ENCODE results near the gene RAB6B.

The RAB6B gene

DNA sequence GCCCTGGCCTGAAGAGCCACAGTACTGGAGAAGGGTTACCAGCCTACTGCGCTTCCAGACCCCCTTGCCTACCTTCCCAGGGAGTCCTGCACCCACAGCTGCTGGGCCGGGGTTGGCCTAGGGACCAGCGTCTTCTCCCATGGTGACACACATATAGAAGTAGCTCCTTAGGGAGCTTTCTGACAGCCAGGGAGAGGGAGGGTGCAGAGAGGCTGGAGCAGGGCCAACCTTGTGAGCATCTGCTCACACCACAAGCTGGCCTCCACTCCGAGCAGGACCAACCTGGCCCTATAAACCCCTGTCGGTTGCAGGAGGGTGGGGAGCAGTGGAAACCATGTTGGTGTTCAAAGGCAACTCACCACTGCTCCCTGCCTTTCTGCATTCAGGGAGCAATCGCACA lies 54.9 kb downstream of the RAB6B start:
- Histone ChIP-seq H3K27ac (replicated peaks) (no peak overlapping the region), H3K4me3 (replicated peaks; ENCODE audit: insufficient read depth, low read length) (no peak overlapping the region), H3K27me3 (ENCODE audit: insufficient read depth, poor library complexity, severe bottlenecking) (no peaks in the 10 kb centered on the region)
- TF ChIP-seq, protein P1, sequence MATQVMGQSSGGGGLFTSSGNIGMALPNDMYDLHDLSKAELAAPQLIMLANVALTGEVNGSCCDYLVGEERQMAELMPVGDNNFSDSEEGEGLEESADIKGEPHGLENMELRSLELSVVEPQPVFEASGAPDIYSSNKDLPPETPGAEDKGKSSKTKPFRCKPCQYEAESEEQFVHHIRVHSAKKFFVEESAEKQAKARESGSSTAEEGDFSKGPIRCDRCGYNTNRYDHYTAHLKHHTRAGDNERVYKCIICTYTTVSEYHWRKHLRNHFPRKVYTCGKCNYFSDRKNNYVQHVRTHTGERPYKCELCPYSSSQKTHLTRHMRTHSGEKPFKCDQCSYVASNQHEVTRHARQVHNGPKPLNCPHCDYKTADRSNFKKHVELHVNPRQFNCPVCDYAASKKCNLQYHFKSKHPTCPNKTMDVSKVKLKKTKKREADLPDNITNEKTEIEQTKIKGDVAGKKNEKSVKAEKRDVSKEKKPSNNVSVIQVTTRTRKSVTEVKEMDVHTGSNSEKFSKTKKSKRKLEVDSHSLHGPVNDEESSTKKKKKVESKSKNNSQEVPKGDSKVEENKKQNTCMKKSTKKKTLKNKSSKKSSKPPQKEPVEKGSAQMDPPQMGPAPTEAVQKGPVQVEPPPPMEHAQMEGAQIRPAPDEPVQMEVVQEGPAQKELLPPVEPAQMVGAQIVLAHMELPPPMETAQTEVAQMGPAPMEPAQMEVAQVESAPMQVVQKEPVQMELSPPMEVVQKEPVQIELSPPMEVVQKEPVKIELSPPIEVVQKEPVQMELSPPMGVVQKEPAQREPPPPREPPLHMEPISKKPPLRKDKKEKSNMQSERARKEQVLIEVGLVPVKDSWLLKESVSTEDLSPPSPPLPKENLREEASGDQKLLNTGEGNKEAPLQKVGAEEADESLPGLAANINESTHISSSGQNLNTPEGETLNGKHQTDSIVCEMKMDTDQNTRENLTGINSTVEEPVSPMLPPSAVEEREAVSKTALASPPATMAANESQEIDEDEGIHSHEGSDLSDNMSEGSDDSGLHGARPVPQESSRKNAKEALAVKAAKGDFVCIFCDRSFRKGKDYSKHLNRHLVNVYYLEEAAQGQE (IDR thresholded peaks at IDR 0.05; ENCODE audit: insufficient replicate concordance, low read depth) = no peak
- no peak for TF ChIP-seq POLR2AphosphoS5 (IDR thresholded peaks at IDR 0.05; ENCODE audit: low read depth)
- TF ChIP-seq SPI1 (IDR thresholded peaks at IDR 0.05; ENCODE audit: borderline replicate concordance, low read depth) = no peak
- no peak for TF ChIP-seq GABPA (IDR thresholded peaks at IDR 0.05; ENCODE audit: low read depth)
- DNase-seq (ENCODE audit: low read depth in 1 of 2, low spot score in 1 of 2) = no peak

GRCh38 chr3:133840055-133840737 lies 55.5 kb downstream of the RAB6B start:
- H3K27ac ChIP-seq (replicated peaks) = no peak overlapping the region
- no peak for DNase-seq (ENCODE audit: low read depth in 1 of 2, low spot score in 1 of 2)
- no peak overlapping the region for H3K4me3 ChIP-seq (replicated peaks; ENCODE audit: insufficient read depth, low read length)
- TF ChIP-seq GABPA (IDR thresholded peaks at IDR 0.05; ENCODE audit: low read depth) = no peak
- no peak for TF ChIP-seq SPI1 (IDR thresholded peaks at IDR 0.05; ENCODE audit: borderline replicate concordance, low read depth)
- no peaks in the 10 kb centered on the region for H3K27me3 ChIP-seq (ENCODE audit: insufficient read depth, poor library complexity, severe bottlenecking)

- Histone ChIP-seq H3K27ac (replicated peaks) (no peak overlapping the region), H3K4me3 (replicated peaks; ENCODE audit: insufficient read depth, low read length) (no peak overlapping the region), H3K27me3 (ENCODE audit: insufficient read depth, poor library complexity, severe bottlenecking) (no peaks in the 10 kb centered on the region)
- no peak for TF ChIP-seq SPI1 (IDR thresholded peaks at IDR 0.05; ENCODE audit: borderline replicate concordance, low read depth)
- TF ChIP-seq, protein P2, sequence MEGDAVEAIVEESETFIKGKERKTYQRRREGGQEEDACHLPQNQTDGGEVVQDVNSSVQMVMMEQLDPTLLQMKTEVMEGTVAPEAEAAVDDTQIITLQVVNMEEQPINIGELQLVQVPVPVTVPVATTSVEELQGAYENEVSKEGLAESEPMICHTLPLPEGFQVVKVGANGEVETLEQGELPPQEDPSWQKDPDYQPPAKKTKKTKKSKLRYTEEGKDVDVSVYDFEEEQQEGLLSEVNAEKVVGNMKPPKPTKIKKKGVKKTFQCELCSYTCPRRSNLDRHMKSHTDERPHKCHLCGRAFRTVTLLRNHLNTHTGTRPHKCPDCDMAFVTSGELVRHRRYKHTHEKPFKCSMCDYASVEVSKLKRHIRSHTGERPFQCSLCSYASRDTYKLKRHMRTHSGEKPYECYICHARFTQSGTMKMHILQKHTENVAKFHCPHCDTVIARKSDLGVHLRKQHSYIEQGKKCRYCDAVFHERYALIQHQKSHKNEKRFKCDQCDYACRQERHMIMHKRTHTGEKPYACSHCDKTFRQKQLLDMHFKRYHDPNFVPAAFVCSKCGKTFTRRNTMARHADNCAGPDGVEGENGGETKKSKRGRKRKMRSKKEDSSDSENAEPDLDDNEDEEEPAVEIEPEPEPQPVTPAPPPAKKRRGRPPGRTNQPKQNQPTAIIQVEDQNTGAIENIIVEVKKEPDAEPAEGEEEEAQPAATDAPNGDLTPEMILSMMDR (IDR thresholded peaks at IDR 0.05; ENCODE audit: insufficient read depth, low read length) = no peak
- no peak for TF ChIP-seq GABPA (IDR thresholded peaks at IDR 0.05; ENCODE audit: low read depth)
- no peak for TF ChIP-seq POLR2AphosphoS5 (IDR thresholded peaks at IDR 0.05; ENCODE audit: low read depth)
- TF ChIP-seq, protein P1 (IDR thresholded peaks at IDR 0.05; ENCODE audit: insufficient replicate concordance, low read depth) = no peak
- DNase-seq (ENCODE audit: low read depth in 1 of 2, low spot score in 1 of 2) = no peak
Measured at GRCh38 chr3:133838916-133839800, 56.5 kb downstream of the RAB6B start.

GRCh38 chr3:133838296-133838789 lies 57.3 kb downstream of the RAB6B start:
- TF ChIP-seq SPI1 (IDR thresholded peaks at IDR 0.05; ENCODE audit: borderline replicate concordance, low read depth) (no peak), GABPA (IDR thresholded peaks at IDR 0.05; ENCODE audit: low read depth) (no peak), POLR2AphosphoS5 (IDR thresholded peaks at IDR 0.05; ENCODE audit: low read depth) (no peak)
- TF ChIP-seq, protein P2 (IDR thresholded peaks at IDR 0.05; ENCODE audit: insufficient read depth, low read length) = no peak
- TF ChIP-seq, protein P1 (IDR thresholded peaks at IDR 0.05; ENCODE audit: insufficient replicate concordance, low read depth) = no peak
- Histone ChIP-seq H3K27me3 (ENCODE audit: insufficient read depth, poor library complexity, severe bottlenecking) (no peaks in the 10 kb centered on the region), H3K27ac (replicated peaks) (no peak overlapping the region), H3K4me3 (replicated peaks; ENCODE audit: insufficient read depth, low read length) (no peak overlapping the region)
- no peak for DNase-seq (ENCODE audit: low read depth in 1 of 2, low spot score in 1 of 2)

All from HL-60 (cell line).